Activated CD4-positive, alpha-beta T cell treated with anti-CD3 and anti-CD28 coated beads for 36 hours (primary cell): ENCODE results near the gene CPNE2. TPM values are rescaled to one million over a fixed set of nuclear protein-coding genes. Genes with fewer than 3 reads are reported as not detected.

ENCODE experiments used
- ATAC-seq: fragments of 200-7000 bp; cut with Tn5 transposase; one replicate; pipeline ENCODE4 v1.10.0; 2021; ENCODE audit warnings: mild to moderate bottlenecking, moderate library complexity
- CTCF ChIA-PET: fragments of 350-600 bp; sonication (Branson Sonifier 250); formaldehyde crosslinking; loops from one replicate; lab custom pipeline; 2021; ENCODE audit warnings: antibody characterized with exemption; lab: Charles Lee
- POLR2A ChIA-PET: fragments of 350-600 bp; sonication (Branson Sonifier 250); formaldehyde crosslinking; loops from one replicate; lab custom pipeline; 2021; ENCODE audit warnings: antibody characterized with exemption, inconsistent platforms; lab: Charles Lee
- DNase-seq: peaks from one replicate; pipeline ENCODE4 v3.0.0-alpha.2; 2020
- H3K27ac Mint-ChIP-seq: one replicate; pipeline ENCODE4 v1.8.0; 2021; ENCODE audit warnings: mixed read lengths
- H3K27me3 Mint-ChIP-seq: one replicate; pipeline ENCODE4 v1.8.0; 2021; ENCODE audit warnings: mixed read lengths
- H3K36me3 Mint-ChIP-seq: one replicate; pipeline ENCODE4 v1.8.0; 2021; ENCODE audit warnings: low read depth, mixed read lengths
- H3K4me1 Mint-ChIP-seq: one replicate; pipeline ENCODE4 v1.8.0; 2021; ENCODE audit warnings: mixed read lengths
- H3K4me3 Mint-ChIP-seq: one replicate; pipeline ENCODE4 v1.8.0; 2021; ENCODE audit warnings: mild to moderate bottlenecking, moderate library complexity, mixed read lengths
- H3K9me3 Mint-ChIP-seq: one replicate; pipeline ENCODE4 v1.8.0; 2021; ENCODE audit warnings: low read depth, mixed read lengths
- intact Hi-C, 2 experiments: fragments of 100-400 bp; cut with DNase I in 1 of 2; cut with micrococcal nuclease in 1 of 2; formaldehyde crosslinking; loops; one replicate each; pipeline versions ENCODE4 v1.14.2 to v1.15.1; 2022 to 2024; cut with DNase I, micrococcal nuclease
- total RNA-seq, 2 experiments: library from RNA; stranded (reverse); gene quantifications; one replicate each; pipeline ENCODE4 v1.2.3, GENCODE V29; 2021

The CPNE2 gene
- total RNA-seq, 2 experiments from 2014 or later: 4.9 to 7.3 TPM

GRCh38 chr16:57084257-57084770, 8.1 kb upstream of the CPNE2 start:
- H3K9me3 Mint-ChIP-seq: no peaks in the 10 kb centered on the region
- H3K27ac Mint-ChIP-seq: peak overlapping the region; percentile 49
- CTCF ChIA-PET: interaction anchor here (0.6 to 3.5 kb wide), 36 partner anchors 9 to 608 kb away, joined by 3 to 20 read pairs (median 4); partner anchors contain the start of genes ARL2BP and CPNE2
- H3K4me3 Mint-ChIP-seq: no peak overlapping the region
- DNase-seq: peak; percentile 86
- peaks cover 13% of the 10 kb centered on the region for H3K36me3 Mint-ChIP-seq
- H3K27me3 Mint-ChIP-seq: no peaks in the 10 kb centered on the region
- intact Hi-C loops: loop anchor here (1.0 to 10.0 kb wide), 7 partner anchors 84 to 334 kb away; partner anchors contain the start of genes ARL2BP (in 1 of the 2) and PLLP (in 1 of the 2)
- POLR2A ChIA-PET: interaction anchor here (0.6 kb wide), 1 partner anchor 42 kb away, joined by 3 read pairs; no protein-coding TSS in a partner anchor
- H3K4me1 Mint-ChIP-seq: peaks cover 8% of the 10 kb centered on the region
- peak; percentile 83 for ATAC-seq

GRCh38 chr16:57084996-57085395, 7.4 kb upstream of the CPNE2 start:
- CTCF ChIA-PET: interaction anchor here (0.6 to 3.5 kb wide), 26 partner anchors 9 to 609 kb away, joined by 3 to 20 read pairs (median 6); partner anchors contain the start of genes ARL2BP and CPNE2

GRCh38 chr16:57087003-57087402, 5.4 kb upstream of the CPNE2 start:
- Mint-ChIP-seq H3K9me3 (no peaks in the 10 kb centered on the region), H3K36me3 (peaks cover 4% of the 10 kb centered on the region), H3K27me3 (peaks cover 9% of the 10 kb centered on the region), H3K4me3 (no peak overlapping the region), H3K4me1 (peaks cover 10% of the 10 kb centered on the region), H3K27ac (no peak overlapping the region)
- intact Hi-C loops: loop anchor here (10.0 kb wide), 2 partner anchors 198 to 328 kb away; partner anchors contain the start of gene PLLP (in 1 of the 2)
- ATAC-seq: no peak
- ChIA-PET CTCF (interaction anchor here (0.5 to 1.2 kb wide), 6 partner anchors 9 to 331 kb away, joined by 3 to 4 read pairs (median 3); no protein-coding TSS in a partner anchor), POLR2A (no interaction called here)
- DNase-seq: no peak

More at GRCh38 chr16:57084996-57085395, 7.4 kb upstream of the CPNE2 start:
- no peak for DNase-seq
- no peak overlapping the region for H3K4me3 Mint-ChIP-seq
- intact Hi-C loops: loop anchor here (1.0 to 10.0 kb wide), 7 partner anchors 83 to 334 kb away; partner anchors contain the start of genes ARL2BP (in 1 of the 2) and PLLP (in 1 of the 2)
- H3K9me3 Mint-ChIP-seq: no peaks in the 10 kb centered on the region
- peaks cover 8% of the 10 kb centered on the region for H3K36me3 Mint-ChIP-seq
- H3K27ac Mint-ChIP-seq: peak overlapping the region; percentile 31
- ATAC-seq: no peak
- H3K4me1 Mint-ChIP-seq: peaks cover 8% of the 10 kb centered on the region
- POLR2A ChIA-PET: no interaction called here
- no peaks in the 10 kb centered on the region for H3K27me3 Mint-ChIP-seq

- no peak overlapping the region for H3K4me3 Mint-ChIP-seq
Observed at GRCh38 chr16:57089406-57089805, 3.0 kb upstream of the CPNE2 start.

GRCh38 chr16:57091200-57091974, 996 bp upstream of the CPNE2 start:
- ATAC-seq (no peak), DNase-seq (no peak)
- intact Hi-C loops: loop anchor here in 1 of 2 experiments (5.0 kb wide), 1 partner anchor 61 kb away; no protein-coding TSS in a partner anchor
- H3K4me3 Mint-ChIP-seq: peak overlapping the region; percentile 62
- ChIA-PET CTCF (interaction anchor here (0.6 to 1.4 kb wide), 3 partner anchors 42 to 79 kb away, joined by 3 to 4 read pairs (median 4); no protein-coding TSS in a partner anchor), POLR2A (no interaction called here)
- no peaks in the 10 kb centered on the region for H3K36me3 Mint-ChIP-seq
- peaks cover 5% of the 10 kb centered on the region for H3K4me1 Mint-ChIP-seq
- H3K27me3 Mint-ChIP-seq: peaks cover 14% of the 10 kb centered on the region
- H3K9me3 Mint-ChIP-seq: no peaks in the 10 kb centered on the region
- no peak overlapping the region for H3K27ac Mint-ChIP-seq

More at GRCh38 chr16:57089406-57089805, 3.0 kb upstream of the CPNE2 start:
- H3K9me3 Mint-ChIP-seq: no peaks in the 10 kb centered on the region
- ATAC-seq (no peak), DNase-seq (no peak)
- CTCF ChIA-PET: no interaction called here
- no peaks in the 10 kb centered on the region for H3K36me3 Mint-ChIP-seq
- intact Hi-C loops: loop anchor here (10.0 kb wide), 2 partner anchors 195 to 325 kb away; partner anchors contain the start of gene PLLP (in 1 of the 2)
- H3K4me1 Mint-ChIP-seq: peaks cover 5% of the 10 kb centered on the region
- H3K27me3 Mint-ChIP-seq: peaks cover 14% of the 10 kb centered on the region
- POLR2A ChIA-PET: interaction anchor here (0.6 kb wide), 1 partner anchor 82 kb away, joined by 5 read pairs; no protein-coding TSS in a partner anchor
- no peak overlapping the region for H3K27ac Mint-ChIP-seq

- ChIA-PET POLR2A (no interaction called here), CTCF (interaction anchor here (0.6 to 3.5 kb wide), 23 partner anchors 8 to 1396 kb away, joined by 3 to 20 read pairs (median 4); partner anchors contain the start of genes PSME3IP1 and RSPRY1)
- no peaks in the 10 kb centered on the region for H3K9me3 Mint-ChIP-seq
- H3K36me3 Mint-ChIP-seq: no peaks in the 10 kb centered on the region
- intact Hi-C loops: loop anchor here (1.0 to 5.0 kb wide), 3 partner anchors 59 to 93 kb away; partner anchors contain the start of genes PSME3IP1 (in 1 of the 2) and RSPRY1 (in 1 of the 2)
- H3K4me1 Mint-ChIP-seq: peaks cover 5% of the 10 kb centered on the region
- peak overlapping the region; percentile 68 for H3K4me3 Mint-ChIP-seq
- no peak overlapping the region for H3K27ac Mint-ChIP-seq
- peak; percentile 70 for DNase-seq
- peaks cover 14% of the 10 kb centered on the region for H3K27me3 Mint-ChIP-seq
- ATAC-seq: peak; percentile 68
Observed at GRCh38 chr16:57092786-57093411, 516 bp downstream of the CPNE2 start.

GRCh38 chr16:57093666-57094564, 1.5 kb downstream of the CPNE2 start:
- POLR2A ChIA-PET: interaction anchor here (0.6 kb wide), 1 partner anchor 55 kb away, joined by 8 read pairs; no protein-coding TSS in a partner anchor
- intact Hi-C loops: loop anchor here (2.0 to 5.0 kb wide), 2 partner anchors 15 to 58 kb away; no protein-coding TSS in a partner anchor
- CTCF ChIA-PET: interaction anchor here (0.6 to 3.5 kb wide), 17 partner anchors 9 to 1608 kb away, joined by 3 to 20 read pairs (median 4); partner anchors contain the start of genes PSME3IP1 and RSPRY1
- ATAC-seq (no peak), DNase-seq (no peak)
- peaks cover 5% of the 10 kb centered on the region for H3K4me1 Mint-ChIP-seq
- H3K9me3 Mint-ChIP-seq: no peaks in the 10 kb centered on the region
- peak overlapping the region; percentile 68 for H3K4me3 Mint-ChIP-seq
- H3K27me3 Mint-ChIP-seq: peaks cover 14% of the 10 kb centered on the region
- H3K27ac Mint-ChIP-seq: no peak overlapping the region
- H3K36me3 Mint-ChIP-seq: no peaks in the 10 kb centered on the region

- POLR2A ChIA-PET: no interaction called here
- Mint-ChIP-seq H3K4me1 (peaks cover 6% of the 10 kb centered on the region), H3K27me3 (peaks cover 14% of the 10 kb centered on the region), H3K27ac (no peak overlapping the region), H3K4me3 (no peak overlapping the region), H3K9me3 (no peaks in the 10 kb centered on the region), H3K36me3 (no peaks in the 10 kb centered on the region)
- CTCF ChIA-PET: interaction anchor here (0.5 to 3.5 kb wide), 2 partner anchors 10 to 133 kb away, joined by 3 to 20 read pairs; no protein-coding TSS in a partner anchor
- ATAC-seq: no peak
- no peak for DNase-seq
- intact Hi-C loops: loop anchor here (2.0 to 5.0 kb wide), 2 partner anchors 14 to 57 kb away; no protein-coding TSS in a partner anchor
Observed at GRCh38 chr16:57094911-57095310, 2.5 kb downstream of the CPNE2 start.

- DNase-seq (no peak), ATAC-seq (no peak)
- CTCF ChIA-PET: interaction anchor here (0.6 to 0.9 kb wide), 3 partner anchors 9 to 71 kb away, joined by 3 read pairs; no protein-coding TSS in a partner anchor
- Mint-ChIP-seq H3K4me3 (no peak overlapping the region), H3K9me3 (no peaks in the 10 kb centered on the region), H3K4me1 (peaks cover 11% of the 10 kb centered on the region), H3K27ac (no peak overlapping the region), H3K27me3 (peaks cover 10% of the 10 kb centered on the region), H3K36me3 (no peaks in the 10 kb centered on the region)
- POLR2A ChIA-PET: no interaction called here
- intact Hi-C loops: no loop called here
Observed at GRCh38 chr16:57096192-57096591, 3.8 kb downstream of the CPNE2 start.

- POLR2A ChIA-PET: no interaction called here
- no peaks in the 10 kb centered on the region for H3K36me3 Mint-ChIP-seq
- CTCF ChIA-PET: interaction anchor here (0.6 kb wide), 1 partner anchor 71 kb away, joined by 3 read pairs; no protein-coding TSS in a partner anchor
- peaks cover 10% of the 10 kb centered on the region for H3K4me1 Mint-ChIP-seq
- DNase-seq (no peak), ATAC-seq (no peak)
- H3K9me3 Mint-ChIP-seq: no peaks in the 10 kb centered on the region
- no peak overlapping the region for H3K27ac Mint-ChIP-seq
- H3K4me3 Mint-ChIP-seq: no peak overlapping the region
- peaks cover 5% of the 10 kb centered on the region for H3K27me3 Mint-ChIP-seq
- intact Hi-C loops: no loop called here
Observed at GRCh38 chr16:57096793-57097192, 4.4 kb downstream of the CPNE2 start.
